CD4-positive, alpha-beta T cell treated with Interleukin-1 beta for 1 hour (primary cell): ENCODE measurements around the gene ALPG.
"Not testable (repeated sequence)": the region's sequence is repeated elsewhere in the genome, so short reads cannot be mapped to it uniquely, and the experiment has no call there.

ENCODE experiments used
- DNase-seq, 2 donors: peaks; one replicate each; pipeline ENCODE4 v3.0.0-alpha.2; 2020 to 2022

The ALPG gene

DNA sequence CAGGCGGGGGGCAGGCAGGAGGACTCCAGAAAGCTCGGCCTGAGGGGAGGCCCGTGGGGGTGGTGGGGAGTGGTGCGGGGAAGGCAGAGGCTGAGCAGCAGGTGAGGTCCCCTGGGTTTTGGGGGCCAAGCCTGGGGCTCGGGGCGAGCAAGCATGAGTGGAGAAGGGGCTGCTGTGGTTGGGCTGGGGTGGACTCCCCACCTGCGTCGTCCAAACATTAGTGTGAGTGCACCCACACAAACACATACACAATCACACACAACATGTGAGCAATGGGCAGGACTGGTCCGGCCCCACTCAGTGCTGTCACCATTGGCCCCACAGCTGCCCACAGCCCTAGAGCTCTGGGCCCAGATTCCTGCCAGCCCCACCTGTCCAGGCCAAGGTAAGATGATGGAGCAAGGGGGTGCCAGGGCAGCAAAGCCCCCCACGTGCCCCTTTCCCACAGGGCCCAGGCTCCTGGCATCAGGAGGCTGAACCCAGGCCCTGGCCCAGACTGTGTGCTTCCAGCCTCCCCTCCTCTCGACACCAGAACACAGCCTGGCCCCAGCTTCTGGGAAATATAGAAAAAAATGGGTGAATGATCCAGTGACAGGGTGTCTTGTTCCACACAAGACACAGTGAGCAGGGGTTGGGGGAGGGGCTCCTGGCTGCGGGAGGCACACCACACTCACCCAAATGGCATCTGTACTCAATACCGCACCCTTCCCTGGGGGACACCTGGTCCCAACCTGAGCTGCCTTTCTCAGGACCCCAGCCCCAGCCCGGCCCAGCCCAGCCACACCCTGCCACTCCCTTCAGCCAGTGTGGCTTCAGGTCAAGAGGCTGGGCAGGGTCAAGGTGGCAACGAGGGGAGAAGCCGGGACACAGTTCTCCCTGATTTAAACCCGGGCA is 28.6 kb upstream of the ALPG start:
- DNase-seq = no peak

DNA sequence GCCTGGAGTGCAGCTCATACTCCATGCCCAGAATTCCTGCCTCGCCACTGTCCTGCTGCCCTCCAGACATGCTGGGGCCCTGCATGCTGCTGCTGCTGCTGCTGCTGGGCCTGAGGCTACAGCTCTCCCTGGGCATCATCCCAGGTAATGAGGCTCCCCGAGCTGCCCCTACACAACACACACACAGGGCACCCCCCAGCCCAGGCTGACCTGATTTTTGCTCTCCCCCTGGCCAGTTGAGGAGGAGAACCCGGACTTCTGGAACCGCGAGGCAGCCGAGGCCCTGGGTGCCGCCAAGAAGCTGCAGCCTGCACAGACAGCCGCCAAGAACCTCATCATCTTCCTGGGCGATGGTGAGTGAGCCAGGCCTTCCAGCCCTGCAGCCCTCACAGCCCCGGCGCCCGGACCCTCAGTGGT is 27.9 kb upstream of the ALPG start, which contains the start of gene ALPP:
Gene ALPP, plus strand, starts transcription at position 17 of the 417 bp plus-strand sequence. Its CDS starts 52 bp downstream, at position 69.
- DNase-seq = not testable (repeated sequence)

DNA sequence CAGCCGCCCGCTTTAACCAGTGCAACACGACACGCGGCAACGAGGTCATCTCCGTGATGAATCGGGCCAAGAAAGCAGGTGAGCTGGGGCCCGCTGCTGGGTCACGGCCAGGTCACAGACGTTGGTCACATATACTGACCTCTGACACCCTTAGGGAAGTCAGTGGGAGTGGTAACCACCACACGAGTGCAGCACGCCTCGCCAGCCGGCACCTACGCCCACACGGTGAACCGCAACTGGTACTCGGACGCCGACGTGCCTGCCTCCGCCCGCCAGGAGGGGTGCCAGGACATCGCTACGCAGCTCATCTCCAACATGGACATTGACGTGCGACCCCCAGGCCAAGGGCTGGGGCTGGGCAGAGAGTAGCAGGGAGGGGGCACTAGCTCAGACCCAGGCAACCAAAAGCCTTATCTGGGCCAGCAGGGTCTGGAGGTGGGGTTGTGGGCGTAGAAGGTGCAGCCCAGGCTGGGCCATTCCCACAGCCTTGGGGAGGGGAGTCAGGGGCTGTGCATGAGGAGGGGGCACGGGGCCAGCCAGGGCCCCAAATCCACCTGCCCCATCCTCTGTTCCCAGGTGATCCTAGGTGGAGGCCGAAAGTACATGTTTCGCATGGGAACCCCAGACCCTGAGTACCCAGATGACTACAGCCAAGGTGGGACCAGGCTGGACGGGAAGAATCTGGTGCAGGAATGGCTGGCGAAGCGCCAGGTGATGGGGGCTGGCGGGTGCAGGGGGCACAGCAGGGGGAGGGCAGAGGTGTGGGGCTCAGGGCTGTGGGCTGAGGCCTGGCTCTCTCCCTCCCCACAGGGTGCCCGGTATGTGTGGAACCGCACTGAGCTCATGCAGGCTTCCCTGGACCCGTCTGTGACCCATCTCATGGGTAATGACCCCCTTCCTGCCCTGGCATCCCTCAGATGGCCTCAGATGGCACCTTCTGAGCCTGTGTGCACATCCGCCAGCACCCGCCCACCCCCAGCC is 26.7 kb upstream of the ALPG start:
- not testable (repeated sequence) for DNase-seq

DNA sequence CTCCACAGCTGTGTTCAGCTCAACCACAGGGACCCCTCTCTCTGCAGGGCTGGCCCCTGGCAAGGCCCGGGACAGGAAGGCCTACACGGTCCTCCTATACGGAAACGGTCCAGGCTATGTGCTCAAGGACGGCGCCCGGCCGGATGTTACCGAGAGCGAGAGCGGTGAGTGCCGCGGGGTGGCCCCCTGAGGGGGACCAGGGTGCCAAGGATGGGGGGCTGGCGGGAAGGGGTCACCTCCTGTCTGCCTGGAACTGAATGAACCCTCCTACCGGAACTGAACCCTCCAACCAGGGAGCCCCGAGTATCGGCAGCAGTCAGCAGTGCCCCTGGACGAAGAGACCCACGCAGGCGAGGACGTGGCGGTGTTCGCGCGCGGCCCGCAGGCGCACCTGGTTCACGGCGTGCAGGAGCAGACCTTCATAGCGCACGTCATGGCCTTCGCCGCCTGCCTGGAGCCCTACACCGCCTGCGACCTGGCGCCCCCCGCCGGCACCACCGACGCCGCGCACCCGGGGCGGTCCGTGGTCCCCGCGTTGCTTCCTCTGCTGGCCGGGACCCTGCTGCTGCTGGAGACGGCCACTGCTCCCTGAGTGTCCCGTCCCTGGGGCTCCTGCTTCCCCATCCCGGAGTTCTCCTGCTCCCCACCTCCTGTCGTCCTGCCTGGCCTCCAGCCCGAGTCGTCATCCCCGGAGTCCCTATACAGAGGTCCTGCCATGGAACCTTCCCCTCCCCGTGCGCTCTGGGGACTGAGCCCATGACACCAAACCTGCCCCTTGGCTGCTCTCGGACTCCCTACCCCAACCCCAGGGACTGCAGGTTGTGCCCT is 25.2 kb upstream of the ALPG start:
- DNase-seq = not testable (repeated sequence)

DNA sequence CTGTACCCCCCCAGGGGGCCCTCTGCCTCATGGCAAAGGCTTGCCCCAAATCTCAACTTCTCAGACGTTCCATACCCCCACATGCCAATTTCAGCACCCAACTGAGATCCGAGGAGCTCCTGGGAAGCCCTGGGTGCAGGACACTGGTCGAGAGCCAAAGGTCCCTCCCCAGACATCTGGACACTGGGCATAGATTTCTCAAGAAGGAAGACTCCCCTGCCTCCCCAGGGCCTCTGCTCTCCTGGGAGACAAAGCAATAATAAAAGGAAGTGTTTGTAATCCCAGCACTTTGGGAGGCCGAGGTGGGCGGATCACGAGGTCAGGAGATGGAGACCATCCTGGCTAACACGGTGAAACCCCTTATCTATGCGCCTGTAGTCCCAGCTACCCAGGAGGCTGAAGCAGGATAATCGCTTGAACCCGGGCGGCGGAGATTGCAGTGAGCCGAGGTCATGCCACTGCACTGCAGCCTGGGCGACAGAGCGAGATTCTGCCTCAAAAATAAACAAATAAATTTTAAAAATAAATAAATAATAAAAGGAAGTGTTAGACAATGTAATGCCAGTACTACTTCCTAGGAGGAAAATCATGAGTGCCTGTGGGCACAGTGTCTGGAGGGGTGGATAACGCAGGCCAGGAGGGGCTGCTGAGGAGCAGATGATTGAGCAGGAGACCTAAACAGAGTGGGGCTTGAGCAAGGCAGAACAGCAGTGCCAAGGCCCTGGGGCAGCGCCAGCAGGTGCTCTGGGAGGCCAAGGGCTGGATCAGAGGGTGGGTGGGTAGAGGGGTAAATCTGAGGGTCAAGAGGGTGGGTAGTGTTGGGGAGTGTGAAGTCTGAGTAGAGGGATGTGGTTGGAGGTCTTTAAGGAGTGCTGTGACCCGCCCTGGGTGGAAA is 24.1 kb upstream of the ALPG start:
- DNase-seq = no peak

DNA sequence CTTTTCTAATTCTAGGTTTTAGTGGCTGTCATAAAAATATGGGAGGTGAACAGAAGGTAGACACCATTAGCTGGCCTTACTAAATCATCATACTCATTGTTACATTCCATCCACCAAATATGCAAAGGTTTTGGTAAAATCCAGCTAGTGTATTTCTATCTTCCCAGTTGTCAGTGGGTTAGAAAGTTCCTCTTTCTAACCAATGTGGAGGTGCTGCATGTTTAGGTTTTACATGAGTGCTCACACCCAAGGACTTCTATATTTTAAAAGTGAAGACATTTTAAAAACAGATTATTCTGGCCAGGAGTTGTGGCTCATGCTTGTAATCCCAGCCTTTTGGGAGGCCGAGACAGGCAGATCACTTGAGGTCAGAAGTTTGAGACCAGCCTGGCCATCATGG is 22.2 kb upstream of the ALPG start:
- no peak for DNase-seq

DNA sequence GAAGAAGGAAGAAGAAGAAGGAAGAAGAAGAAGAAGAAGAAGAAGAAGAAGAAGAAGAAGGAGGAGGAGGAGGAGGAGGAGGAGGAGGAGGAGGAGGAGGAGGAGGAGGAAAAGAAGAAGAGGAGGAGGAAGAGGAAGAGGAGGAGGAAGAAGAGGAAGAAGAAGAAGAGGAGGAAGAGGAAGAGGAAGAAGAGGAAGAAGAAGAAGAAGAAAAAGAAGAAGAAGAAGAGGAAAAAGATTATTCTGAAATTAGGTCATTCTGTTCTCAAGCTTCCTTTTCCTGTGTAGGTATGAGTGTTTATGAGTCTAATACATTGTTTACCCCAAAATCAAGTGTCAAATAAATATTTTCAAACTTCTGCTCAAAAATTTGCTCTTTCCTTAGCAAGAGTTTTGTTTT is 21.6 kb upstream of the ALPG start:
- not testable (repeated sequence) for DNase-seq

DNA sequence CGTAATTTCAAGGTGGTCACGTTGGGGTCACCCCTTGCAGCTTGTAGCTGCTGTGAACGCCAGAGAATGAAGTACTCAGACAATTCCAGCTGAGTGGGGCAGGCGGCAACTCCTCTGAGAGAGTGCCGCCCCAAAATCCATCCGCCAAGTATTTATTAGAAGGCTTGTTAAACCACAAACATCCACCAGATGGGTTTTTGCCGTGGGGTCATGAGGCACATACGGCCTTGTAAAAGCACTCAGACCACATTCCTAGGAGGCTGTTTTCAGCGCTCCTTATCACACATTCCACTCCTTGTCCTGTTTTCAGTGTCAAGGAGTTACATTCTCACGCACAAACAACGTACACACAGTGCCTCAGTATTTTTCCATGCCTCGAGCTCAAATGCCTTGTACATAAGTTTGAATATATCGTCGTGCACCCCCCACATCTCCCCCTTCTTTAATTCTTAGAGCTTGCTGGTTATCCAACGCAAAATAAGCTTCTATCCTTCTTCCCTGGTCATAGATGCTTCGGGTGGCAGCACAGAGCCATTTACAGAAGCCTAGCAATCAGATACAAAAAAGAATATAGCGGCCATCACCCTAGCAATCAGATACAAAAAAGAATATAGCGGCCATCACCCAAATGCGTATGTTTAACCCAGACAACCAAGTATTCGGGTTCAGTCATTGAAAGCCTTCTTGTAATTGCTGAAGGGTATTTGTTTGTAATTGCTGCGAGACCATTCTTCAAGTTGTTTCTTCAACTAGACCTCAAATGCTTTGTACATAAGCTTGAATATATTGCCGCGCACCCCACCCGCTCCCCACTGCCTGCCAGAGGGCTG is 20.8 kb upstream of the ALPG start:
- no peak for DNase-seq

DNA sequence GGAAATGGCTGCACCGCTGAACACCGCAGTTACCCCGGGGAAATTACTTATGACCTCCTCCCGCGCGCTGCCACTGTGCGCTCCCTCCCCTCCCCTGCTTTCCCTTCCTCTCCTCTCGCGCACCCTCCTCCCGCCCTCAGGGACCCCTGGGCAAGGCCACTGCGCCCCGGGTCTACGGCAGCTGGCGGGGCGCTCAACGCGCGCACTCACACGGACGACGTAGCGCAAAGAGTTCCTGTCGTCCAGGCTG is 20.2 kb upstream of the ALPG start:
- no peak for DNase-seq

DNA sequence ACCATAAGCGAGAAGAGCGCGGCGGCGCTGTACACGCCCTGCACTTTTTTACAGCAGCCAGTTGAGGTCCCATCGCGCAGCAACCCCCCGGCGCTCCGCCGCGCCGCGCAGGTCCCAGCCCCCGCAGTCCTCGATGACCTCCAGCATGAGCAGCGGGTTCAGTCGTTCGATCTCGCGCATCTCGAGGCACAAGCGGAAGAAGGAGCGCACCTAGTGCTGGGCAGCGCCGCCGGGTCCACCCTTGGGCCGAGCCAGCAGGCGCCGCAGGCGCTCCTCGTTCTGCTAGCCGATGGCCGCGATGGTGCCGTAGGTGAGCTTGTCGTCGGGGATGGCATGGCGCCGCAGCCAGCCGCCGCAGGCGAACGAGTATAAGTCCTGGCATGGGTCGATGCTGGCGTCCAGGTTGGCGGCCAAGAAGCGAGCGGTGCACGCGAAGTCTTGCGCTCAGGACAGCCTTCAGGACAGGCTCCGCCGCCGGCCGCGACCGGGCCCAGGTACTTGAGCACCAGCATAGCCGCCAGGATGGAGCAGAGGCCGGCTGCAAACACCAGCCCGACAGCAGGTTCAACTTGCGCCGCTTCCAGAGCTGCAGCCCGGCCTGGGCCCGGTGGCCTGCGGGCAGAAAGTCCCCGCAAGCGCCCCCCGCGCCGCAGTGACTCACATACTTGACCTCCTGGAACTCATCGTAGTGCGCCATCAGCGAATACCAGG is 19.7 kb upstream of the ALPG start:
- no peak for DNase-seq

DNA sequence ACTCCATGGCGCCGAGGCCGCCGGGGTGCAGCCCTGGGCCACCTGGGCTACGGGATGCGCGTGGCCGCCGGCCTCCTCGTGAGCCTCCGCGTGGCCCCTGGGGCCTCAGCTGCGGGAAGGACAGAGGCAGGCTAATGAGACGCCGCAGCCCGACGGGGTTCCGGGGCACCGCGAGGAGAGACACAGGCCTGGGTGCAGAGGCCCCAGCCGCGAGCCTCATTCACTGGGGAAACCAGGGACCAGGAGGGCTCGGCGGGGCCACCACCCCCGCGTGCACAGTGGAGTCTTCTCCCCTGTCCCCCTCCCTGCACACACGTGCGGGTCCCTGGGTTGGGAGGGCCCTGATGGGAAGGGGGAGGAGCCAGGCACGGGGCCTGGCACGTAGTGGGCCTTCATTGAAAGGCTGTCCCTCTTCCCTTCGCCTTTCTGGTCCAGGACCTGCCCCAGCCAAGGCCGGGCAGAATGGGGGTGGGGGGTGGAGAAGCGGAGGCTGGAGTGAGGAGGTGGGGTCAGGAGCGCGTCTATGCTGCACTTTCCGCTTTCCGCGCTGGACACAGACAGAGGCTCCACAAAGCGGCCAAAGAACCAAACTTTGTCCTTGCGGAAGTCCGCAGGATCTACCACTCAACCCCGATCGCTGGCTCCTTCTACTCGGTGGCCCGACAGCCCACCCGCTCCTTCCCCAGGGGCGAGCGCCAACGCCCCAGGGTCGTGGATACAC is 19.0 kb upstream of the ALPG start:
- no peak for DNase-seq

DNA sequence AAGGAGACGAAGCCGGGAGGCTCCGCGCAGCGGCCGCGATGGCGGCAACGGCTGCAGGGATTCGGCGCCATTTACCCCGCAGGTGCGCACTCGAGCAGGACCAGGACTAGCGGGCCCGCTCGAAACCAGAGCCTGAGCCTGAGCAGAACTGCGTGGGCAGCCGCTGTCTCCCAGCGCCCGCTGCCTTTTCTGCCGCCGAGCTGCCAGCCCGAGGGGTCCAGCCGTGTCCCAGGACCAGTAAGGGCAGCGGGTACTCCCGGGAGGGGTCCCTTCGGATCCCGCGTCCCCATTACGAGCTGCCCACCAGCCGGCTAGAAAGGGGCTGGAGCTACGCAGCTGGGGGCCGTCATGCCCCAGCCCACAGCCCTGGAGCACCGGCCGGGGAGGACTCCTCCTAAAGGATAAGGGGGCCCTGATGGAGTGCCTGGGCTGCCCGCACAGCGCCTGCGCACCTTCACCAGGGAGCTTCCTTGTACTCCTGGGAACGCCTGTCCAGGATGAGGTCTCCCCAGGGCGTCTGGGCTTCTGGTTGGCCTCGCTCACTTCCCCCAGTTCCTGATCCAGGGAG is 18.2 kb upstream of the ALPG start:
- no peak for DNase-seq

DNA sequence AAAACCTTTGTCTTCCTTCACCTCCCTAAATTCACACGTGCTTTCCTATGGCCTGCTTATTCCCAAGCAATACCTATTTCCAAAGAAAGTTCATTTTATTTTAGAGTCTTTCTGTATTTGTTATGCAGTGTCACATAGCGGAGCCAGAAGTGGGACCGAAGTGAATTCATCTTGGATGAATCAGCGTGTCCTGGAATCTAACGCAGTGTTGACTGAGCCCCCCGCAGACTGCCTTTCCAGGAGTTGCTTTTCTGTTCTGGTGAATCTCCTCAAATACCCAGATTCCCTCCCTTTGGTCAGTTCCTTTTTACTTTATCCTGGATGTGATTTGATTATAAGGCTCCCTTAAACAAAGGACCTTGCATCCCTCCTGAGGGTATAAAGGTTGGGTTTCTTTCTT is 17.3 kb upstream of the ALPG start:
- DNase-seq = no peak

DNA sequence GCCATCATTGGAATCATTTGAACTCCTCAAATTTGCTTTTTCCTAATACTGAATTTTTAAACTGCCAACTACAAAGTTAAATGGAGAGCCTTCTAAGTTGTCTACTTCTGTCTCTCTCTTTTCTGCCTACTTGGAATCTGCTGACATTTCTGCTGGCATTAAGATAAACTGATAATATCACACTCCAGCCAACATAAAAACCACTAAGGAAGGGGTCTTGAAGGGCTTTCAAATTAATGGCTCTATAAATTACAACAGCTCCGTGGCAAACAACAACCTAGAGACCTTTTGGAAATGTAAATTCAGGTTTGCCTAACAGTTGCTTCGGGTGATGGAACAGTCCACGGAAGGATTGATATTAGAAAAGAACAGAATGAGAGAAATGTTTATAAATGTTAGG is 16.0 kb upstream of the ALPG start:
- DNase-seq = no peak

DNA sequence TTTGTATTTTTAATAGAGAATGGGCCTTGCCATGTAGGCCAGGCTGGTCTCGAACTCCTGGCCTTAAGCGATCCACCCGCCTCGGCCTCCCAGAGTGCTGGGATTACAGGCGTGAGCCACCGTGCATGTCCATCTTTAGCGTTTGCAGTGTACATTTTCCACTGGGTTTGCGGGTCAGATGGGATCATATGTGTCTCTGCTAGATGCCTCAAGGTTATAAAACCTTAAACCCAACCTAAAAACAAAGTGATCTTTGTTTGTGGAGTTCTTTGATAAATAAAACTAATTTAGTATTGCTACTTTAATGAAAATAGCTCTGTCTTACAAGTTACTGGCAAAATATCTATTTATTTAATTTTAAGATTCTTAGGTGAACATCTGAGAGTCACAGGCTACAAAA is 13.1 kb upstream of the ALPG start:
- DNase-seq = no peak

DNA sequence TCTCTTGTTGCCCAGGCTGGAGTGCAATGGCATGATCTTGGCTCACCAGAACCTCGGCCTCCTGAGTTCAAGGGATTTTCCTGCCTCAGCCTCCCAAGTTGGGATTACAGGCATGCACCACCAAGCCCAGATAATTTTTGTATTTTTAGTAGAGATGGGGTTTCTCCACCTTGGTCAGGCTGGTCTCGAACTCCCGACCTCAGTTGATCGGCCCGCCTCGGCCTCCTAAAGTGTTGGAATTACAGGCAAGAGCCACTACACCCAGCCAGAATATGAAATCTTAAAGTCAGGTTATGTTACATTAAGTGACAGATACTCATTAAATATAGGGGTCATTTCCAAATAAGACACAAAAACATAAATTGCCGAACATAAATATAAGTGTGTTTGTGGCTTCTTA is 12.2 kb upstream of the ALPG start:
- not testable (repeated sequence) for DNase-seq

DNA sequence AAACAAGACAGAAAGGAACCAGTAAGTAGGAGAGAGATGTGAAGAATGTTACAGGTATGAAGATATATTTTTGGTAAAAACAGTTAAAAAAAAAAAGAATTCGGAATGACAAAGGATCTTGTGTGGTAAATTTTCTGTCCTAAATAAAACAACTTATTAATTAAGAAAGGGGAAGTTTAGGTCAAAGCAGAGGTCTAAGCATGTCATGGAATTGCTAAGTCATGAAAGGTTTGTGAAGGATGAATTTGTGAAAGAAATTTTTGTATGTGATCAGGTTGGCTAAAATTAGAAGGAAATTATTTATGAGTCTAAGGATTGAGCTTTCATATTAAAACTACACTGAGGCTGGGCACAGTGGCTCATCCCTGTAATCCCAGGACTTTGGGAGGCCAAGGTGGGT is 11.1 kb upstream of the ALPG start:
- no peak for DNase-seq

DNA sequence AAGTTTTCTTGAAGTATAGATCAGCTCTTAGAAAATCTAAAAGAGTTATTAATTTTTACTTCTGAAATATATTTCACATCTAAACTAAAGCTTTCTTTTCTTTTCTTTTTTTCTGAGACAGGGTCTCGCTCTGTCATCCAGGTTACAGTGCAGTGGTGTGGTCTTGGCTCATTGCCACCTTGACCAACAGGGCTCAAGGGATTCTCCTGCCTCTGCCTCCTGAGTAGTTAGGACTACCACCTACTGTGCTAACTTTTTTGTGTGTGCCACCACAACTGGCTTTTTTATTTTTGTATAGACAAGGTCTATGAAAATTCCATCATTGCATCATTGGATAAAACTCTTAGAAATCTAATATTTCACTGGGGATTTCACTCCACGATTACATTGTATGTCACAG is 10.0 kb upstream of the ALPG start:
- DNase-seq = no peak
